Stimulated activated CD4-positive, alpha-beta T cell treated with anti-CD3 and anti-CD28 coated beads, Interleukin-1b, Interleukin-23, amount 100 ng/mL, for 4 hours (primary cell): Measurements from ENCODE around the gene BHLHA15.

Experiments used
- DNase-seq, 2 donors: peaks; one replicate each; pipeline ENCODE4 v3.0.0-alpha.2; 2020; ENCODE audit warnings: low read depth in 2 of 2

The BHLHA15 gene

DNA sequence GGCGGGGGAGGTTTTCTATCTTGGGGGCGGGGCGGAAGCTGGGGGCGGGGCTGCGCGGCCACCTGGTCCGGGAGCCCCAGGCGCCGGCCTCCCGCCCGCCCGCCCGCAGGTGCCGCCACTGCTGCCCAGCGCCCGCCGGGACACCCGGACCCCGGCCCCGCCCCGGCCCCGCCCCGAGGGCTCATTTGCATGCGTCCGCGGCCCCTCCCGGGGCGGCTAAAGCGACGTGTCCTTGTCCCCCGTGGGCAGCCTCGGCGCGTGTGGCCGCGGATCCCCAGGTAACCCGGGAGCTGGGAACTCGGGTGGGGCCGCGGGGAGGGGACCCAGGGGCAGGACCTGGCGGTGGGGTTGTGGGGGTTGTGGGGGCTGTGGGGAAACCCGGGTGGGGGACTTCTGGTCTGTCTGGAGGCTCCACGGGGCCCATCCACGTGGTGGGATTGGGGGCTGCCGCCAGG lies at the start of gene BHLHA15:
BHLHA15 (plus strand) TSS at position 219 of the 455 bp plus-strand sequence. CDS start 871 bp downstream, outside the sequence.
- DNase-seq = peak in 1 of 2 donors; percentile 29

DNA sequence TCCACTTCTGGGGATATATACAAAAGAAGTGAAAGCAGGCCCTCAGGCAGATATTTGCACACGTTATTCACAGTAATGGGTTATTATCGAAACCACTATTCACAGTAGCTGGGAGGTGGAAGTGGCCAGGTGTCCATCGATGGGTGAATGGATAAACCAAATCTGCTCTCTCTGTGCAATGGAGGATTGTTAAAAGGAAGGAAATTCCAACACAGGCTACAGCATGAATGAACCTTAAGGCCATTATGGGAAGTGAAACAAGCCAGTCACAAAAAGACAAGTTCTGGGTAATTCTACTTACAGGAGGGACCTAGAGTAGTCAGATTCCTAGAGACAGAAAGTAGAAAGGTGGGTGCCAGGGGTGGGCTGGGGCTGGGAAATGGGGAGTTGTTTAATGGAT lies 48.5 kb upstream of the BHLHA15 start:
- no peak for DNase-seq

- no peak for DNase-seq
Measured at GRCh38 chr7:98163269-98163668, 48.0 kb upstream of the BHLHA15 start.

DNA sequence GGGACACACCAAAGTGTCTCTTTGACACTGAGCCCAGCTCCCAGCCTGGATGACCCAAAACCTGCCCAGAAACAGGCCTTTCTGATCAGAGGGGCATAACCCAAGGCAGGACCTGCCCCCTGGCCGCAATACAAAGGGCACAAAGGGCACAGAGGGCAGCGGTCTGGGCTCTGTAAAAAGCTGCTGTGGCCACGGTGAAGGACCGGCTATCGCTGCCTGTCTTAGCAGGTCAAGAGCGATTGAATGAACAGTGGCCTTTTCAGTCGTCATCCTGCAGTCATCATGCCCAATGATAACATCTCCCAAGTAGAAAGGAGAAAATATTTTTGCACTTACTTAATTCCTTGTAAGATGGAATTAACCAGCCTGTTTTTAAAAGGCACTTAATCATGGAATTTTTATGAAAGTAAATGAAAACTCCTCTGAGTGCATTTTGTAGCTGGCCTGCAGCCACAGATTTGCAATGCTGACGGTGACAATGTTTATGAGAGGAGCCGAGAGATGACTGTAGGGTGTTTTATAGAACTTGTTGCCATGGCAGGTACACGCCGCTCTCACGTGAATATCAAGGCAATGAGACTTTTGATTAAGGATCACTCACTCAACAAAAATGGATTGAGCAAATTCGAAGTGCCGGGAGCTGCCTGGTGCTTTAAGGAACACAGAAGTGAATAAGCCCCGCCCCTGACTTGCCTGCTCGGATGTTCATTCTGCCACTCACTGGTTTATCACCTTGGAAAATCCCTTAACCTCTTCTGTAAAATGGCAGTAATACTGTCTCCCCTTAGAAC lies 47.3 kb upstream of the BHLHA15 start:
- no peak for DNase-seq

DNA sequence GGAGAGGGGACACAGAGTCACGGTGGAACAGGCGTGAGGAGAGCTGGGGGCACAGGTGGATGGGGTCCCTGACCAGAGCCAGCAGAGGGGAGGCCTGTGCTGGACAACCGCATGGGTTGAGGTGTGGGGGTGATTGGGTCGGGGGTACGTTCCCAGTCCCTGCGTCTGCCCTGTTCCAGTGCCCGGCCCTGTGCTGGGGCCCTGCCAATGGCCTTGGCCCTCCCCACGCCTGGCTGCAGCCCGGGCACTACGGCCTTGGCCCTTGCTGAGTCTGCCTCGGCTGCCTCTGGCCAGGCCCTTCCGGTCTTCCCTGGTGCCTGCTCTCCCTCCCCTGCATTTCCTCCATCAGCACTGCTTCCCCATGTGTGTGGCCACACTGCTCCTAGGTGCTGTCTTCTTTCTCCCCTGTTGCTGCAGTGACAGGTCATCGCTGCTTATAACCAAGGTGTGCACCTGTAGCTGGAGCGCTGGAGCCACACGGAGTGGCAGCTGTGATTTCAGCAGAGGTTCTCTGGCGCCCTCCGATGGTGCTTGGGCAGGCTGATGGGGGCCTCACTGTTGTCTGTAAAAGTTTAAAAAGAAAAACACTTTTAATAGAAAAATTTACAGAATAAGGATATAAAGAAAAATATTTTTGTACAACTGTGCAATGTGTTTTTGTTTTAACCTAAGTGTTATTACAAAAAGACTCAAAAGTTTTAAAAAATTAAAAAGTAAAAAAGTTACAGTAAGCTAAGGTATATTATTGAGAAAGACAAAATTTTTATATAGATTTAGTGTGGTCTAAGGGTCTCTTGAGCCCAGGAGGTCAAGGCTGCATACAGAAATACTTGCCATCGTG lies 45.2 kb upstream of the BHLHA15 start:
- DNase-seq = peak; percentile 27 to 36

DNA sequence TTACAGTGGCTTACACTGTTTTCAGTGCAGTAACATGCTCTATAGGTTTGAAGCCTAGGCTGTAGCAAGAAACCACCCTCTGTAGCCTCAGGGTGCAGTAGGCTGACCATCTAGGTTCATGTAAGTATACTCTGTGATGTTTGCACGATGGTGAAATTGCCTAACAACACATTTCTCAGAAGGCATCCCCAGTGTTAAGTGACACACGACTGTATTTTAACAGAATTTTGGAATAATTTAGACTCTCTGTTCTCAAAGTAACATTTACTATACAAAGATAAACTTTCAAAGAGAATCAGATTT lies 44.6 kb upstream of the BHLHA15 start:
- DNase-seq = no peak

DNA sequence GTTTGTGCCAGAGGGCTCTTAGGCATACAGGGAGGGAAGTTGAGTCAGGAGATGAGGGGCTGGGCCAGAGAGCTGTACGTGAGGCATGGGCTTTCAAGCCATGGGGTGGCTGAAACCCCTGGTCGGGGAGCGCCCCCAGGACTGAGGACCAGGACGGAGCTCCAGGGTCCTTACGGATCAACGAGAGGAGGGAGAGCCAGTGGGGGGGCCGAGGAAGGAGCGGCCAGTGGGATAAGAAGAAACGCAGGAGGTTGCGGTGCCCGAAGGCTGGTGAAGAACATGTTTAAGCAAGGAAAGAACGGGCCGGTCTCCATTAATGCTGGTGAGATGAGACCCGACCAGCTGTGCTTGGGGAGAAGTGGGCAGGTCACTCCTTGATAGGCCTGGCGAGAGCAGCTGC lies 43.6 kb upstream of the BHLHA15 start:
- no peak for DNase-seq

- DNase-seq = peak; percentile 20 to 64
Measured at GRCh38 chr7:98168181-98168903, 42.9 kb upstream of the BHLHA15 start.

- DNase-seq = no peak
Measured at GRCh38 chr7:98168904-98169621, 42.2 kb upstream of the BHLHA15 start.

DNA sequence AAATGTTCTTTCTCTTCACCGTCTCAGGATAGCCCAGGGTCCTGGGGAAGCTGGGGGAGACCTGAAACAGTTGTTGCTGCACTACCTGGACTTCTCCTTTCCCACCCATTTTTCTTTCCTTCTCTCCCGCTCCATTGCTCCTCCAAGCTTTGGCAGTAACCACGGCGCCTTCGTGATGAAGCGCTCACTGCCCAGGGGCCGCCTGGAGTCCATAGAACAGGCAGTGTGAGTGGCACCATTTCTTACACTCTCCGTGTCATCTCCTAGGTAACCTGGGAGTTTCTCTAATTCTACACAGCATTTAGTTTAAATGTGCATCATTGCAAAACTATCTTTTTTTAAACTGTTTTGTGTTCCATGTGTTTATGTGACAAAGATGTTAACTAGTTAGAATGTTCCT lies 40.3 kb upstream of the BHLHA15 start:
- DNase-seq = no peak

- DNase-seq = no peak
Measured at GRCh38 chr7:98171449-98171848, 39.8 kb upstream of the BHLHA15 start.

GRCh38 chr7:98174334-98175259 lies 36.6 kb upstream of the BHLHA15 start:
- no peak for DNase-seq

DNA sequence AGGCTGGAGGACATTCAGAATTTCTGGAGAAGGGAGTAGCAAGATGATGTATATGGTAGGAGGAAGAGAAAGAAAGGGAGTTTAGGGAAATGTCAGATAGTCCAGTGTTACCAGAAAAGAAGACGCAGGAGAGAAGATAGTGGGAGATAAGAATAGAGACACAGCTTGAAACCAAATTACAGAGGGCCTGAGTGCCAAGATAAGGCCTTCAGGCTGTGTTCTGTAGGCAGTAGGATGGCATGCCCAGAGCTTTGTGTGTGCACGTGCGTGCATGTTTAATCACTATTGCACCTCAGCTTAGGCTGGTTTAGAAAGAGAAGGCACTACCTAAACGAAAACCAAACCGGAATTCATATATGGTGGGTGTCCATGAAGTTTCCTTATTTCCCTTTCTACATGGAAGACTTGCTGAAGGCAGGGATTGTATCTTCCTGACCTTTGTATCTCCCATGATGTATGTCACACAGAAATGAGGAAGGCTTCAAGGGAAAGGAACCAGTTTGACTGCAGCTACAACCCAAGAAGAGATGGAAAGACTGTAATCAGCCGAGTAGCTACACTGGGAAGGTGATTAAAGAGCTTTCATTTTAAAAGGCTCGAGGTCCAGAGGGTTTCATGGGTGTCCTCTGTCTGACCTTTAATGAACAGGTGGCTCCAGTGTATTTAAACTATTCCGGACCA lies 35.8 kb upstream of the BHLHA15 start:
- no peak for DNase-seq

DNA sequence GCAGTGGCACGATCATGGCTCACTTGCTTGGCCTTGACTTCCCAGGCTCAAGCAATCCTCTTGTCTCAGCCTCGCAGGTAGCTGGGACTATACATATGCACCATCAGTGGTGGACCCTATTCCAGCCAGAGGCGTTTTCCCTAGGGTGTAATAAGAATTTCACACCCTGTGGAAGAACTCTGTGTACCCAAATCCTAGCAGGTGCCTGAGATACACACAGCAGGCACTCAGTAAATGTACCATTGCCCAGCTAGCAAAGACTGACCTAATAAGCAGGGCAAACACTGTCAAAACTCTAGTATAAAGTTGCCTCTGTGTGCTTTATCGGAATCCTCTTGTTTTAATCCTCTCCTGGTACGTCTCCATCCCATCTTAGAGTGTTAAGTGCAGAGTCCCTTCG lies 33.7 kb upstream of the BHLHA15 start:
- DNase-seq = no peak

DNA sequence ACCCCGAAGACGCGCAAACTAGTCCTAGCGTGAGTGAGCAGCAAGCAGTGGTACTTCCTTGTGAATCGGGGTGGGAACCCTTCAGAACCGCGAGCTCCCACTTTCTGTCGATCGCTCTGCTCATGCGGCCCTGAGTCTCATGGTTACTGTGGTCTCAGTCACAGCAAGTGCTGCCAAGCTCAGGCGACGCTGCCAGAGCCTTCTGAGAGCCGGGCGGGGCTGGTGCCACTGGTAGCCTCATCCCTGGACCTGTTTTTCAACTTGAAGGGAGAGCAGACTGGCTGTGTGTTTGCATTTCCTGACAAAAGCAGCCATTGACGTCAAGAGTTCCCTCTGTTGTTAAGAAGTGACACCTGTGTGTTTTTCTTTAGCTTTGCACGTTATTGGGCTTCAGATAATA lies 32.9 kb upstream of the BHLHA15 start:
- no peak for DNase-seq

DNA sequence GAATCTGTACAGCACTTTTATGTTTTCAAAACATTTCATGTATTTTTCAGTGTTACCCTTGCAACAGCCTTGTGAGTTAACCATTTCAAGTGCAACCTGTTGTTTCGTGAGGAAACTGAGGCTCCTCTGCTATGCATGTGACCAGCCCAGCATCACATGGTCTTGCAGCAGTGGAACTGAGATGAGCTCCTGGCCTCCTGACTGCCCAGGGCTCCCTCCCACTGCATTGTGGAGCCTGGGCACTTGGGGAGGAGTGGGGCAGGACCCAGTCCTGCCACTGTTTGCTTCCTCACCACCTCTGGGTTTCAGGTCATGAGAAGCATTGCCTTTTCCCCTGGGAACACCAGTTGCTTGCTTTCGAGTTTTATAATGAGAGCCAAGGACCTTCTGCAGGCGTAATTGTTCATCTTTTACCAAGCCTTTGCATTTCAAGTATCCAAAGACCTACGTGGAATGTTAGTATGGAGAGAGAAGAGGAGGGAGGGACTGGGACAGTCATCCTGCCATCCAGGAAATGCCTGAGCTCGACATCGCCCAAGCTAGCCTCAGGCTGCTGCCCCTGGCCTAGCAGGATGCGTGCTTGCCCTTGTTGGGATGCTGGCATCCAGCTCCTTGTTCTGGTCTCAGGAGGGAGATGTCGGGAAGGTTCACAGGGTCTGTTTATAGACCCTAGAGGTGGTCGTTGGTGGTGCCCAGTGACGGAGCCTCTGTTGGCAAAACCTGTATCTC lies 32.3 kb upstream of the BHLHA15 start:
- no peak for DNase-seq

GRCh38 chr7:98180751-98181150 lies 30.5 kb upstream of the BHLHA15 start:
- DNase-seq = no peak

GRCh38 chr7:98185101-98185500 lies 26.1 kb upstream of the BHLHA15 start:
- no peak for DNase-seq

DNA sequence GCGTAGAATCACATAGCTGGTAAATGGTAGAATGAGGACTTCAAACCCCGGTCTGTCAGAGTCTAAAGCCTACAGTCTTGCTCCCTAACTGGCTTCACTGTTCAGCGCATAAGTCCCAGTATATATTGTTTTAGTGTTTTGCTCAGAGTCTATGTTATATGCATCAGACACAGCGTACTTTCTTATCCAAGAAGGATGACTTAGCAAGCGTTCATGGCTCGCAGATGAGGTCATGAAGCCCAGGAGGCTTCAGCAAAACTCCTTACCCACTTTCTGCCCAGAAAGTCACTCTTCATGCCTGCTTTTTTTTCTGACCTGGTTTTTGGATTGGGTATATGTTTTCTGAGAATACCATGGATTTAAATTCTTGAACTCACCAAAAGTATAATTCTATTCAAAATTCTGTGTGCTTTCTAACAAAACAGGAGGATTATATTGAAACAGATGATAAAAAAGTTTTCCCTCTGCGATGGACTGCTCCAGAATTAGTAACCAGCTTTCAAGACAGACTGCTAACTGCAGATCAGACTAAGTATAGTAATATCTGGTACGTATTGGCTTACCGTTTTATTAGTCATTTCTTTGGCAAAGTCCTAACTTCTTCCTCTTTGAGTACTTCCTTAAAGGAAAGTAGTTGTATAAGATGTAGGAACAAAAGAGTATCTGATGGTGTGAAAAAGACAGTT lies 24.6 kb upstream of the BHLHA15 start:
- DNase-seq = no peak
